Endothelial cell of hepatic sinusoid (primary cell): ENCODE data around the gene GRIK5.

ENCODE experiments used
- in situ Hi-C: cut with HindIII; loops from 2 replicates; pipeline ENCODE4 v1.10.0; 2017; ENCODE audit warnings: low sequenced_read_pairs

GRIK5 gene

DNA sequence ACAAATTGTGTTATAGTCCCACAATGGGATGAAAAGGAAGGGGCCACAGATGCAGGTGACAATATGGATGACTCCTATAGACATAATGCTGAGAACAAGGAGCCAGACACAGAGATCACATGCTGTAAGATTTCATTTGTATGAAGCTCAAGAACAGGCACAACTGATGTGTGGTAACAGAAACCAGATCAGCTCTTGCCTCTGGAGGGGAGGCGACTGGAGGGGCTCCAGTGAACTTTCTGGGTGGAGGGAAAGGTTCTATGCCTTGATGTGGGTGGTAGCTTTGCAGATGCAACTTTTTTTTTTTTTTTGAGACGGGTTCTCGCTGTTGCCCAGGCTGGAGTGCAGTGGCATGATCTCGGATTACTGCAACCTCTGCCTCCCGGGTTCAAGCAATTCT, 104.9 kb downstream of the GRIK5 start:
- in situ Hi-C loops, result no loop called here

- in situ Hi-C loops, result no loop called here
Observed at GRCh38 chr19:41960973-41961372, 109.0 kb downstream of the GRIK5 start.

- in situ Hi-C loops, result loop anchor here (10.0 kb wide), 1 partner anchor 65 kb away; no protein-coding TSS in a partner anchor
Observed at GRCh38 chr19:41959056-41960053, 110.7 kb downstream of the GRIK5 start, which contains the start of gene RABAC1. RABAC1 (minus strand) TSS chr19:41959321; CDS start chr19:41959292, 29 bp downstream.

- in situ Hi-C loops, result loop anchor here (10.0 kb wide), 1 partner anchor 64 kb away; no protein-coding TSS in a partner anchor
Observed at GRCh38 chr19:41958367-41959055, 111.5 kb downstream of the GRIK5 start.

DNA sequence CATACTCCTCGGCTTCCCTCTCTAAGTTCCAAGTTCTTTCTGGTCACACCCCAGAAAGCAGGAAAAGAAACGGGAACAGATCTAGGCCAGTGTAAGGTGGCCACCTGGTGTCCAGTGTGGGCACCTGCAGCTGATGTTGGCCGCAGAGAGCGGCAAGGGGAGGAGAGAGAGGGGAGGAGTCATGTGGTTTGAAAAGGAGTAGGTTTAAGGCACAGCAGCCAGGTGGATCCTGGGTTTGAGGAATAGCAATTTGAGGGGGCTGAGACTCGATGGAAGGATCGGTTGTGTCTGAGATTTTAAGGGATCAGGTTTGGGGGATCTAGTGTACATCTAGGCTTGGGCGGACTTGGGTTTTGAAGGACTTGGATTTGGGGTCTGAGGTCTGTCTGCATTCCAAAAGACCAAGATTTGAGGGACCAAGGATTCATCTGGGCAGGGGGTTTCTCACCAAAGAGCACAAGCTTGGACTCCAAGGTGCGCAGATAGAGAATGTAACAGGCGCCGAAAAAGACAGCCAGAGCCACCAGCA, 112.1 kb downstream of the GRIK5 start:
- in situ Hi-C loops, result loop anchor here (10.0 kb wide), 1 partner anchor 63 kb away; no protein-coding TSS in a partner anchor

GRCh38 chr19:41957161-41957837, 112.7 kb downstream of the GRIK5 start:
- in situ Hi-C loops, result loop anchor here (10.0 kb wide), 1 partner anchor 62 kb away; no protein-coding TSS in a partner anchor

DNA sequence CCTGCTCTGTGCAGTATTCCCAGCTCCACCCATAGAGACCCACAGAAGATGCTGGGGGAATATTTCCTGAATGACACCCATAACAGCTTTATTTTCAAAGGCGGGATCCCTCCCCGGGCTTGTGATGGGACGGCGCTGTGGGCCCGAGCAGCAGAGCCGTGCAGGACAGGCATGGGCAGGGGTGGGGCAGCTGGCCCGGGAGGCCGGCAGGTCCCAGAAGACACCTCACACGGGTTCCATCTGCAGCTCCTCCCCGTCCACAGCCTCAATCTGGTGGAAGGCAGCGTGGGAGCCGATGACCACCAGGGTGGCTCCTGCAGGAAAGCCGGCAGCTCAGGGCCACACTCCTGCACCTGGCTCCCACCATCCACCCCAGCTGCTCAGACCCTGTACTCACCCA, 113.4 kb downstream of the GRIK5 start:
- in situ Hi-C loops, result loop anchor here (10.0 kb wide), 1 partner anchor 62 kb away; no protein-coding TSS in a partner anchor

DNA sequence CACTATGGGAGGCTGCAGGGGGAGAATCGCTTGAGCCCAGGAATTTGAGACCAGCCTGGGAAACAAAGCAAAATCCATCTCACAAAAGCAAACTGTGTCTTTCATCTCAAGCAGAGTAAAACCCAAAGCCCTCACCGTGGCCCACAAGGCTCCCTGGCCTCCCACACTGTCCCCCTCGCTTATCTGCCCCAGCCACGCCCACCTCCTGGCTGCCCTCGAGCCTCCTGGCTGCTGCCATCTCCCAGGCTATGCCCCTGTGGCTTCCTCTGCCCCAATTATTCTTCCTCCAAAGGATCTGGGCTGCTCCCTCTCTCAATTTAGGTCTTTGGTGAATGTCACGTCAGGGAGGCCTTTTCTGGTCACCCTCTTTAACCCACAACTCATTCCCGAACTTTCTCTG, 114.5 kb downstream of the GRIK5 start:
- in situ Hi-C loops, result loop anchor here (10.0 kb wide), 1 partner anchor 61 kb away; no protein-coding TSS in a partner anchor

- in situ Hi-C loops, result loop anchor here (10.0 kb wide), 1 partner anchor 57 kb away; no protein-coding TSS in a partner anchor
Observed at GRCh38 chr19:41951686-41952172, 118.3 kb downstream of the GRIK5 start.
